Measurements from ENCODE around the gene EPHA6.

EPHA6 gene

GRCh38 chr3:97706226-97706625, 891.8 kb downstream of the EPHA6 start:
- DNase-seq (ENCODE audit: low spot score), result peak; percentile 4

GRCh38 chr3:97711654-97712053, 897.3 kb downstream of the EPHA6 start:
- no peak for DNase-seq (ENCODE audit: low spot score)

- DNase-seq (ENCODE audit: low spot score), result no peak
Observed at GRCh38 chr3:97712919-97713318, 898.5 kb downstream of the EPHA6 start.

DNA sequence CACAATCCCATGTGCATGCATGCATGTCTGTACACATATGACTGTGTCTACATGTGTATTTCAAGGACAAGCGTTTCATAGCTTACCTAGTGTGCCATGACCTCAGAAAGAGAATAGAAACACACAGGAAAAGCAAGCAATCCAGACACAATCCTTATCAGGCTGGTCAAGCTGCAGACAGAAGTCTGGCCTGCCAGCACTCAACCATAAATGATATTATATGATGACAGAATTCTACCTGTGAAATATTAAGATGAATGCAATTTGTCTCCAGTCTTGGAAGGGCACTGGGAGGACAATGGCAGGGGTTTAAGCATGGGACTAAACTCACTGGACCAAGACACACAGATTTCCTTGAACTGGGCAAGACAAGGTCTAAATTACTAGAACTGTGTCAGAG, 899.2 kb downstream of the EPHA6 start:
- DNase-seq (ENCODE audit: low spot score), result no peak

- peak; percentile 85 for DNase-seq (ENCODE audit: low spot score)
Observed at GRCh38 chr3:97719156-97719821, 904.9 kb downstream of the EPHA6 start.

DNA sequence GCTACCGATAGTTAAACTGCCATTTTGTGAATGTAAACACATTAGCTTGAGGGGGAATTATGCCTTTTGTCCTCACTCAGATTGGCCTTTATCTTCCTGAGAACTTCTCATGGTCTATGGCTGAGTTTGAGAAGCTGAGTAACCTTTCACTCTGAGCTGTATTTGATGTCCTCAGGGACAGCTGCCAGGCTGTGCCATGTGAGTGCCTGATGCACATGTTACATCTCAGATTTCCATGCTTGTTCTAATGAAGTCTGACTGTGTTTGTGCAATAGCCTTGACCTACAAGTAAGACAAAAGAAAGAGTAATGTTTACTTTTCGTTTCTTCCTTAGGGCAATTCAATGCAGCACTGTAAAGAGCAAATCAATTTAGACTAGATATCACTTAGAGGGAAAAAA, 906.0 kb downstream of the EPHA6 start:
- no peak for DNase-seq (ENCODE audit: low spot score)

DNA sequence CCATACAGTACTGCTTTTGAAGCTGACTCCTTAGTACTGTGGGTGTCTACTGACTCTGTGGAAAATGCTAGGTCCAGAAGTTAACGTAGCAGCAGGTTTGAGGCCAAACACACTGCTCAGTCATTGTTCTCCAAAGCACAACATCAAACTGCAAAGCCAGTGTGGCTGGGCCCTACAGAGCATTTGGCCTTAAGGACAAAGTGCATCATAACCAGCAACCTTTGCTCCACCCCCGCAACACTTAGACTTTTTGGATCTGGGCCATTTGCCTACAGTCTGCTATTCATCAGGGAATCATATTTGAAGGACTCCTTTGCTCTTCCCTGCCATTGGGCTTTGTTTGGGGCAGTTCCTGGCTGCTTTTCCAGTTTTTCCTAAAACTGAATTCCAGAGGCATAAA, 907.1 kb downstream of the EPHA6 start:
- no peak for DNase-seq (ENCODE audit: low spot score)

GRCh38 chr3:97736928-97737327, 922.5 kb downstream of the EPHA6 start:
- DNase-seq (ENCODE audit: low spot score), result no peak

GRCh38 chr3:97738761-97739160, 924.4 kb downstream of the EPHA6 start:
- no peak for DNase-seq (ENCODE audit: low spot score)

GRCh38 chr3:97742036-97742435, 927.6 kb downstream of the EPHA6 start:
- no peak for DNase-seq (ENCODE audit: low spot score)

GRCh38 chr3:97744289-97744688, 929.9 kb downstream of the EPHA6 start:
- no peak for DNase-seq (ENCODE audit: low spot score)

DNA sequence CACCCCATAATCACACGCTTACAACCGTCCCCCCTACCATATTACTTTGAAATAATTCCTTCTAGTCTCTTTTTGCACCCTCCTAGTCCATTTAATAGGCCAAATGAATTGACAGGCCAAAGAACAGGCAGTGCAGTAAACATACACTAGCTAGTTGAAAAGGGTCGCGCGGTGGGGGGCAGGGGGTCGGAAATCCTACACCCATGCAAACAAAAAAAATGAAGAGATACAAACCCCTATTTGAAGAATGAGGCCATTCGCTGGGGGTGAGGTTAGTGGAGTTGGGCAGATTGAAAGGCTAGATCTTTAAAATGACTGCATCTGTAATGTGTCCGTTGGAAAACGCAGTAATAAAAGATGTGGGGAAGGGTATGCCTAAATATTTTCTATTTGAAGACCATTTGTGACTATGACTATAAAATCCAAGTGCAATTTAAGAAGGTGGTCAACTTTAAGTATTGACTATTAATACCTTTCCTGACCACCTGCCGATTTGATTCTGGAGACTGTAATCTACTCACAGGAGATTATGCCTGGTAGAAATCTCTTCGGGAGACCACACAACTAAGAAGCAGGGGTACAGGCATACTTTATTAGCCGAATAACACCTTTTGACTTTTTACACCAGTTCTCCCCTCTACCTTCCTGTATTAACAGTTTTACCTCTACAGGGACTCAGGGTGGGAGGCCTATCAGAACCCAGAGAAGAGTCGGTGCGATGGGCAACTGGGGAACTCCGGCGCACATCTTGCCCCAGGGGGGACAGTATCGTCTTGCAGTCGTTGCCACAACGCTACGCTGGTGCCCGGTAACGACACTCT, 949.4 kb downstream of the EPHA6 start:
- no peak for DNase-seq (ENCODE audit: low spot score)

DNA sequence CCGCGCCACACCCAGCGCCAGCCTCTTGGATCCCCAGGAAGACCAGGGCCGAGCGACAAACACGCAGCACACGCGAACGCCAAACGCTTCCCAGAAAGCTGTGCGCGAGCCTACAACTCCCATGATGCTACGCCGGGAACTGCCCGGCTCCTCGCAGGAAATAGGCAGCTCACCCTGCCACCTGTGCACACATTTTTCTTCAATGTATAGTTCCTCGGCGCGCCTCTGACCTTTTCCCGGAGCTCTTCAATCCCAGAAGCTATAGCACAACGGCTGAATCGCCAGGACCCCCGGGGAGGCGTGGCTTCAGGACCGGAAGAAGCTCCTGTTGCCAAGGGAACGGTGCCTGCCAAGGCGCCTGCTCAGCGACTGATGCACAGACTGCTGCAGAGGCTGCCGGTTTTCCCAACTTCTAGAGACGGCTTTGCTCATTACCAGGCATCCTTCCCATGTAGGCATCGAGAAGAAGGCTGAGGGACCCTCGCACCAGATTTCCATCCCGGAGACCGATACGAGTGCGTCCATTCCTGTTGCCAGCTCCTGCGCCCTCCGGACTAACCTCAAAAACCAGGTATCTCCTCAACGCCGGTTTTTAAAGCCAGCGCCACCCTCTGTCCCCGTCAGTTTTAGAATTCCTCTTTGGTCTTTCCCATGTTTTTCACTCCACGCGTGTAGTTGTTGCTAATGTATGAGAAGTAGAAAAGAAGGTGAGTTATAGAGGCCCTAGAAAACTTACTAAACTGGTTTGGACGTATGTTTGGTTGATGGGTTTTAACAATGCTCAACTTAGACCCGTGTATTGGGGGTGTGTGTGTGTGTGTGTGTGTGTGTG, 950.2 kb downstream of the EPHA6 start, which contains the start of gene ARL6:
TSS of gene ARL6 (plus strand) at position 352 of the 832 bp plus-strand sequence. CDS start 3,350 bp downstream, outside the sequence.
- peak; percentile 92 for DNase-seq (ENCODE audit: low spot score)

DNA sequence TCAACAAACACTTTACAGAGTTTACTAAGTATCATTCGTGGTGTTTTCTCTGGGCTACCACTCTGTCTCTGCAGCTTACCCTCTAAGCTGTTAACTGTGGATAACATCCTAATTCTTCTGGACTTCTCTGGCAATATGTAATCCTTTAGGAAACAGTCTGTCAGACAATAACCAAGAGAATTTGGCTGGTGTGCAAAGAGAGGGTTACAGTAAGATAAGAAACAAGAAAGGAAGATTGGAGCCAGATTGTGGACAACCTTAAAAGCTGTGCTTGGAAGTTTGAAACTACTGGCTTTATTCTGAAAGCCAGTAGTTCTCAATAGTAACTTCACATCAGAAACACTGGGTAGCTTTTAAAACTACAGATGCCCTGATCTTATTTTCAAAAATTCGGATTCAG, 950.9 kb downstream of the EPHA6 start:
- peak; percentile 18 for DNase-seq (ENCODE audit: low spot score)

DNA sequence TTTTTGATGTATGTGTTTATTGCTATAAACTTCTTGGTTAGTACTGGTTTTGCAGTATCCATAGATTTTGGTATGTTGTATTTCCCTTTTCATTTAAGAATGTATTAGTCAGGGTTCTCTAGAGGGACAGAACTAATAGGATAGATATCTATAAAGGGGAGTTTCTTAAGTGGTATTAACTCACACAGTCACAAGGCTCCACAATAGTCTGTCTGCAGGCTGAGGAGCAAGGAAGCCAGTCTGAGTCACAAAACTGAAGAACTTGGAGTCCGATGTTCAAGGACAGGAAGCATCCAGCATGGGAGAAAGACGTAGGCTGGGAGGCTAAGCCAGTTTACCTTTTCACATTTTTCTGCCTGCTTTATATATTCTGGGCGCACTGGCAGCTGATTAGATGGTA, 958.5 kb downstream of the EPHA6 start:
- DNase-seq (ENCODE audit: low spot score), result no peak

DNA sequence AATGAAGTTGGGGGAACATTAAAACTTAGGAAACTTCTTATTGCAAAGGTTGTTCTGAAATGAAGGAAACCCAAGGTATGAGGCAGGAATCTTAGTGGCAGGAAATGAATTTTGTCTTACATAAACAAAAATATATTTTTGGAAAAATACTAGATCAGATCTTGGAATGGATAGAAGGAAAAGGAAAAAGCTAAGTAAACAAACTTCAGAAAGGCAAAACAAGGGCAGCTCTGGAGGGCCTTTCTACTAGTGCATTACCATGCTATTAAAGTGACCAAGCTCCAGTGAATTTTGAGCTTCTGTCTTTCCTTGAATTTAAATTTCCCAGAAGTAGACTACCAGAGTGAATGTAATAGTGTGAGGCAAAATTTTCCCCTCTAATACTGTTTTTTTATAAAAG, 963.8 kb downstream of the EPHA6 start:
- DNase-seq (ENCODE audit: low spot score), result no peak

- DNase-seq (ENCODE audit: low spot score), result peak; percentile 55
Observed at GRCh38 chr3:97793420-97794019, 979.1 kb downstream of the EPHA6 start.

GRCh38 chr3:97795951-97796350, 981.6 kb downstream of the EPHA6 start:
- DNase-seq (ENCODE audit: low spot score), result no peak
